ENCODE results near the gene RBMS1. TPM values are rescaled to one million over a fixed set of nuclear protein-coding genes. Genes with fewer than 3 reads are reported as not detected.
"Not testable (repeated sequence)": the region's sequence is repeated elsewhere in the genome, so short reads cannot be mapped to it uniquely, and the experiment has no call there.

The RBMS1 gene
- total and polyA plus RNA-seq, 2 of the 4 experiments (the other 2 are of a cell fraction) = 43.5 to 64.9 TPM

- H2BK15ac ChIP-seq (ENCODE audit: low read depth, low read length); H3K36me3 ChIP-seq (ENCODE audit: control insufficient read depth, insufficient read depth, low read length); H3K4me2 ChIP-seq (ENCODE audit: low read depth, low read length); CTCF ChIA-PET; in situ Hi-C loops (cut with MboI; ENCODE audit: low sequenced_read_pairs); H3K9me3 ChIP-seq (ENCODE audit: control insufficient read depth, insufficient read depth, low read length); H3K18ac ChIP-seq (ENCODE audit: low read depth, low read length); H3K23ac ChIP-seq (ENCODE audit: low read depth, low read length); H3K56ac ChIP-seq (ENCODE audit: extremely low read depth, insufficient read depth, low read length); H3K4ac ChIP-seq (ENCODE audit: low read depth, low read length); H3K27ac ChIP-seq (ENCODE audit: insufficient read depth, low read length); dilution Hi-C loops (cut with HindIII; ENCODE audit: low sequenced_read_pairs, unreplicated experiment); ATAC-seq (ENCODE audit: low read depth); H4K8ac ChIP-seq (ENCODE audit: low read depth in 2 of 2, low read length in 2 of 2); POLR2A ChIA-PET (ENCODE audit: unreplicated experiment); H3K4me3 ChIP-seq (ENCODE audit: insufficient read depth, low read depth, low read length); DNase-seq; intact Hi-C loops (cut with micrococcal nuclease); H3K9ac ChIP-seq (ENCODE audit: low read depth, low read length); H2AFZ ChIP-seq (replicated peaks; ENCODE audit: low read length, poor library complexity); H2BK120ac ChIP-seq (ENCODE audit: low read depth, low read length); H2AK5ac ChIP-seq (ENCODE audit: low read depth, low read length); H3K9me1 ChIP-seq (ENCODE audit: insufficient read depth, low read length); H2BK5ac ChIP-seq (ENCODE audit: low read depth, low read length, poor library complexity, severe bottlenecking); H3K14ac ChIP-seq (replicated peaks; ENCODE audit: low read depth, low read length); BruUV-seq (replicated peaks); H3K27me3 ChIP-seq (ENCODE audit: control insufficient read depth, insufficient read depth, low read length); H2AK9ac ChIP-seq (replicated peaks; ENCODE audit: low read depth, low read length, poor library complexity); H4K5ac ChIP-seq (ENCODE audit: low read depth, low read length); H4K91ac ChIP-seq (ENCODE audit: insufficient read depth, low read depth, low read length); H2BK20ac ChIP-seq (ENCODE audit: low read depth, low read length): not testable (repeated sequence)
- Histone ChIP-seq H3K79me1 (ENCODE audit: low read depth in 1 of 2, low read length in 2 of 2) (peaks cover 19 to 46% of the 10 kb centered on the region in 2 experiments), H4K20me1 (ENCODE audit: insufficient read depth, low read length) (peaks cover 32% of the 10 kb centered on the region; the same call in 1 of the 2 replicates), H3K4me1 (ENCODE audit: control insufficient read depth, insufficient read depth, low read length) (peaks cover 14% of the 10 kb centered on the region)
- no CpG with 5 or more reads among the region's 12 CpGs for WGBS, 2 experiments (ENCODE audit: extremely low coverage in 2 of 2, insufficient read length in 1 of 2)
These were observed 5.3 kb downstream of the RBMS1 start for GRCh38 chr2:160488289-160488688.

All from IMR-90 (cell line).